Endothelial cell of hepatic sinusoid (primary cell): ENCODE results near the gene MTA3.
"Not testable (repeated sequence)": the region's sequence is repeated elsewhere in the genome, so short reads cannot be mapped to it uniquely, and the experiment has no call there.

Source experiments
- in situ Hi-C: cut with HindIII; loops from 2 replicates; pipeline ENCODE4 v1.10.0; 2017; ENCODE audit warnings: low sequenced_read_pairs

Gene MTA3

DNA sequence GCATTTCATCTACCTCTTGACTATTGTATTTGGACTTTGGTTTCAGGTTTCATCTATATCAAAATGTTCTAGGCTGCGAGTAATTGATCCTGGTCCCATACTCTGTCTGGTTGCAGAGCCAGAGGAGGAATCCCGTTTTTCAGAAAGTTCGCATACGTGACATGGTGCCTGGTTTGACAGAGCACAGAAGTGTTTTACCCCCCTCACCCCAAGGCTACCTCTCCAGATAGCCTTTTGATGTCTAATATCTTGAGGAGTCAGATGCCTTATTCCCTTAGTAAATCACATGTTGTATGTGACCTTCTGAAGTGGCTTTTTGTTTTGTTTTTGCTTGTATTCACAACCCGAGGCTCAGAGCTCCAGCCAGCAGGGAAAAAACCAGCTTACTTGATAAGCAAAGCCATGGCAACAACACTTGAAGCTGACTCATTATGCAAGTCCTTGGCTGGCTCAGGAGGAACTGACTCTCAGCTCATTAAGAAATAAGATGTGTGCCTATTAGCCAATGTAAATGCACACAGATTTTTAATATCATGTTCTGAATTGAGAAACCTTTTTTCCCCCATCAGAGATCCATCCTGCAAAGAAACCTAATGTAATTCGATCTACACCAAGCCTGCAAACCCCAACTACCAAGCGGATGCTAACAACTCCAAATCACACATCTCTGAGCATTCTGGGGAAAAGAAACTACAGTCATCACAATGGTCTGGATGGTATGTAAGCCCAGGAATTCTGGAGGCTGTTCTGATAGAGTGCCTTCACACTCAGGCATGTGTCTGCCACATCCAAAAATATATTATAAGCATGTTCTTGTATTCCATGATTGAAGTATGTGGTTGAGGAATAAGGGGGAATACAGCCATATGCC lies 154.1 kb downstream of the MTA3 start:
- in situ Hi-C loops = no loop called here

- in situ Hi-C loops = no loop called here
Measured at GRCh38 chr2:42723465-42723864, 155.0 kb downstream of the MTA3 start.

- in situ Hi-C loops = no loop called here
Measured at GRCh38 chr2:42724886-42725285, 156.5 kb downstream of the MTA3 start.

GRCh38 chr2:42725657-42726056 lies 157.2 kb downstream of the MTA3 start:
- in situ Hi-C loops = no loop called here

DNA sequence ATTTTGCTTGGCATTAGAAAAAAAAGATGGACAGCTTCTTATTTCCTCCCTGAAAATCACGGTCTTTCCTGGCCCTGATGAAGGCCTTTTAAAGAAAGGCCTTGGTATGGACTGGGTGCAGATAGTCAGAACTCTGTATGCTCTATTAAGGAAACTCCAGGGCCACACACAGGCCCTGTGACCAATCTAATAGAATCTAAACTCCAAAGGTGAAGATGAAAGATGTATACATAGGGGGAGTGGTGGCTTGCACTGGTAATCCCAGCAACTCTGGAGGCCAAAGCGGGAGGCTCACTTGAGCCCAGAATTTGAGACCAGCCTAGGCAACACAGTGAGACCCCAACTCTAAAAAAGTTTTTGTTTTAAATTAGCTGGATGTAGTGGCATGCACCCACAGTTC lies 158.2 kb downstream of the MTA3 start:
- in situ Hi-C loops = no loop called here

- in situ Hi-C loops = not testable (repeated sequence)
Measured at GRCh38 chr2:42731316-42731715, 162.9 kb downstream of the MTA3 start.

DNA sequence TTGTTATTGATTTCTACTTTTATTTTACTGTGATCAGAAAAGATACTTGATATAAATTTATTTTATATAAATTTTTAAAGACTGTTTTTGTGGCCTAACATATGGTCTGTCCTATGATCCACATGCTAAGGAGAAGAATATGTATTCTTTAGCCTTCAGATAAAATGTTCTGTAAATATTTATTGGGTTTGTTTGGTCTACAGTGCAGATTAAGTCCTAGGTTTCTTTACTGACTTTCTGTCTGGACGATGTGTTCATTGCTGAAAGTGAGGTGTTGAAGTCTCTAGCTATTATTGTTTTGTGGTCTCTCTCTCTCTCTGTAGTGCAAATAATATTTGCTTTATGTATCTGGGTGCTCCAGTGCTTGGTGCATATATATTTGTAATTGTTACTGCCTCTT lies 165.4 kb downstream of the MTA3 start:
- in situ Hi-C loops = no loop called here

- in situ Hi-C loops = no loop called here
Measured at GRCh38 chr2:42736598-42737322, 168.3 kb downstream of the MTA3 start.

DNA sequence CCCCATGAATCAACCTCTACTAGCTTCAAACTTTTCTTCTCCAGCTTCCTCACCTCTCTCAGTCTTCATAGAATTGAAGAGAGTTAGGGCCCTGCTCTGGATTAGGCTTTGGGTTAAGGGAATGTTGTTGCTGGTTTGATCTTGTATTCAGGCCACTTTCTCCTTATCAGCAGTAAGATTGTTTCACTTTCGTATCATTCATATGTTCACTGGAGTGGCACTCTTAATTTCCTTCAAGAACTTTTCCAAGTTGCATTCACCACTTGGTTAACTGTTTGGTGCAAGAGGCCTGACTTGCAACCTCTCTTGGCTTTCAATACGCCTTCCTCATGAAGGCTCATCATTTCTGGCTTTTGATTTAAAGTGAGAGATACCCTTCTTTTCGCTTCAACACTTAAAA lies 172.7 kb downstream of the MTA3 start:
- in situ Hi-C loops = no loop called here

GRCh38 chr2:42742740-42743658 lies 174.6 kb downstream of the MTA3 start:
- in situ Hi-C loops = no loop called here

- in situ Hi-C loops = no loop called here
Measured at GRCh38 chr2:42743659-42743990, 175.2 kb downstream of the MTA3 start.

- in situ Hi-C loops = loop anchor here (5.0 kb wide), 1 partner anchor 247 kb away; no protein-coding TSS in a partner anchor
Measured at GRCh38 chr2:42744545-42745082, 176.2 kb downstream of the MTA3 start.

- in situ Hi-C loops = loop anchor here (5.0 kb wide), 1 partner anchor 250 kb away; no protein-coding TSS in a partner anchor
Measured at GRCh38 chr2:42747422-42747821, 179.0 kb downstream of the MTA3 start.

DNA sequence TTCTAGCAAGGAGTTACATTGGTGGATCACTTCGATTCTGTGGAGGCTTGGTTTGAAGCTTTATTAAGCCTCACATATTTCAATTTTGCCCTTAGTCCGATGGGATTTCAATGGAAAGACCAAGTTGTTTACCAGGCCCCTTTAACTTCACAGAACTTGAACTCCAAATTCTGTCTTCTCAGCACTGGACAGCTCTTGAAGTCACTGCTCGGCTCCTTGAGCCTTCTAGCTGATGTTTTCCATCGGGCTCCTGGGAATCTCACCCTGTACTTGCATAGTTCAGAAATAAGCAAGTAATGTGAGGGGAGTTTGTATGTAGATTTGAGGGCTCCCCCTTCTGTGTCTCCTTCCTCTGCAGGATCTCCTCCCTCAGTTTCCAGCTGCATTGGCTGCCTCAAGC lies 180.4 kb downstream of the MTA3 start:
- in situ Hi-C loops = loop anchor here (5.0 kb wide), 1 partner anchor 252 kb away; no protein-coding TSS in a partner anchor

- in situ Hi-C loops = no loop called here
Measured at GRCh38 chr2:42752314-42752713, 183.9 kb downstream of the MTA3 start.

GRCh38 chr2:42752816-42753813 lies 184.7 kb downstream of the MTA3 start:
- in situ Hi-C loops = no loop called here

DNA sequence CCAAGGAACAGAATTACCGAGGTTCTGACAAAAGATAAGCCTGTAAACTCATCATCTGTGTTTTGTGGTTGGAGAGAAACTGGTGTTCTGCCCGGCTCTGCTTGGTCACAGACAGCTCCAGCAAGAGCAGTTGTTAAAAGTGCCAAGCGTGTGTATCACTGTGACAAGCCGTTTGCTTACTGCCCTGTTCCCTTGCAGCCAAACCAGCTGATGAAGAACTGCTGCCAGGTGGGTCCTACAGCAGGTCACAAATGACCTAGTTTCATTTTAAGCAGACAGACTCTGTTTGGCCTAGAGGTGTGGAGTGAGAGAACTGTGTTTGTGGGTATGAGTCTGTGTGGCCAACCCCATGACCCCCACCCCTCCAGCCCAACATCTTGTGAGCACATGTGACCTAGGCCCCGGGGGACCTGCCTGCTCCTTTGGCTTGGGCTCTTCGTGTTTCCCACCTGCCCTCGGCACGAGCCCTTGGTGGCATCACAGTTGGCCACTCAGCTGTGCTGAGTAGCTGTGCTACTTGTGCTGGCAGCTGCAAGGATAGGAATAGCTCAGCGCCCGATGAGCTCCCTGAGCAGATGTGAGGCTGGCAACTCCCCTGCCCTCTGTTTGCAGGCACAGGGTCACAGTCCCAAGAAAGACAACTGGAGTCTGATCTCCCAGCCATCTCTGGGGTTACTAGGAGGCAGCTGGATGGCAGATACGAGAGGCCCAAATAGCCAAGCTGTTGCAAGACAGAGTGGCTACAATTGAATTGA lies 185.8 kb downstream of the MTA3 start:
- in situ Hi-C loops = no loop called here

GRCh38 chr2:42754776-42755140 lies 186.3 kb downstream of the MTA3 start:
- in situ Hi-C loops = loop anchor here (5.0 kb wide), 1 partner anchor 48 kb away; no protein-coding TSS in a partner anchor
